Duodenal mucosa (tissue), 2 donors: ENCODE data around the gene PPP2R5D.
A peak's percentile ranks its signal among the peaks of the same experiment; 100 is the strongest.

Source experiments
- H3K27ac ChIP-seq: one replicate; pipeline ENCODE4 v1.7.0; 2013; ENCODE audit warnings: low read depth, low read length
- H3K27me3 ChIP-seq, 2 donors: one replicate each; pipeline ENCODE4 v1.7.0; 2013; ENCODE audit warnings: low read length in 2 of 2, control low read depth in 1 of 2; ENCODE audit not compliant: insufficient read depth in 2 of 2, control insufficient read depth in 1 of 2
- H3K36me3 ChIP-seq, 2 donors: one replicate each; pipeline ENCODE4 v1.7.0; 2013; ENCODE audit warnings: low read length in 2 of 2, control low read depth in 1 of 2; ENCODE audit not compliant: insufficient read depth in 2 of 2, control insufficient read depth in 1 of 2
- H3K4me1 ChIP-seq, 2 donors: one replicate each; pipeline ENCODE4 v1.7.0; 2013; ENCODE audit warnings: low read length in 2 of 2, control low read depth in 1 of 2; ENCODE audit not compliant: insufficient read depth in 2 of 2, control insufficient read depth in 1 of 2
- H3K4me3 ChIP-seq, 2 donors: one replicate each; pipeline ENCODE4 v1.7.0; 2013; ENCODE audit warnings: low read length in 2 of 2, low read depth in 1 of 2
- H3K9ac ChIP-seq, 2 donors: one replicate each; pipeline ENCODE4 v1.7.0; 2013; ENCODE audit warnings: low read length in 2 of 2, low read depth in 1 of 2
- H3K9me3 ChIP-seq, 2 donors: one replicate each; pipeline ENCODE4 v1.7.0; 2013; ENCODE audit warnings: low read length in 2 of 2, control low read depth in 1 of 2; ENCODE audit not compliant: control insufficient read depth in 1 of 2

Gene PPP2R5D

GRCh38 chr6:43020847-43021246 lies 36.5 kb downstream of the PPP2R5D start:
- Histone ChIP-seq H3K9ac (peak overlapping the region; percentile 40 to 51), H3K36me3 (peaks cover 34 to 45% of the 10 kb centered on the region in 2 donors), H3K27ac (no peak overlapping the region), H3K9me3 (no peaks in the 10 kb centered on the region), H3K27me3 (no peaks in the 10 kb centered on the region), H3K4me3 (peak overlapping the region; percentile 96 to 98), H3K4me1 (peaks cover 12 to 27% of the 10 kb centered on the region in 2 donors)

GRCh38 chr6:43021270-43022047 lies 37.1 kb downstream of the PPP2R5D start, which contains the start of gene RRP36:
Gene RRP36 (plus strand): TSS chr6:43021623. CDS start chr6:43021655, 32 bp downstream.
- H3K9me3 ChIP-seq: no peaks in the 10 kb centered on the region
- peak within 1 kb of the TSS; percentile 68 to 86 for H3K9ac ChIP-seq
- peak within 1 kb of the TSS; percentile 73 for H3K27ac ChIP-seq
- no peaks in the 10 kb centered on the region for H3K27me3 ChIP-seq
- H3K4me3 ChIP-seq: peak within 1 kb of the TSS; percentile 96 to 98
- H3K4me1 ChIP-seq: peaks cover 10 to 21% of the 10 kb centered on the region in 2 donors
- H3K36me3 ChIP-seq: peaks cover 36 to 52% of the 10 kb centered on the region in 2 donors

- Histone ChIP-seq H3K27ac (no peak overlapping the region), H3K4me3 (no peak overlapping the region), H3K9me3 (no peaks in the 10 kb centered on the region), H3K27me3 (no peaks in the 10 kb centered on the region), H3K36me3 (peaks cover 30 to 57% of the 10 kb centered on the region in 2 donors), H3K9ac (no peak overlapping the region), H3K4me1 (peaks cover 6 to 17% of the 10 kb centered on the region in 2 donors)
Measured at GRCh38 chr6:43024436-43024835, 40.1 kb downstream of the PPP2R5D start.

- peaks cover 32 to 60% of the 10 kb centered on the region in 2 donors for H3K36me3 ChIP-seq
- H3K27ac ChIP-seq: no peak overlapping the region
- H3K4me3 ChIP-seq: no peak overlapping the region
Measured at GRCh38 chr6:43026365-43026764, 42.0 kb downstream of the PPP2R5D start.

GRCh38 chr6:43029120-43029519 lies 44.8 kb downstream of the PPP2R5D start:
- H3K36me3 ChIP-seq: peaks cover 33 to 71% of the 10 kb centered on the region in 2 donors
- no peaks in the 10 kb centered on the region for H3K9me3 ChIP-seq
- H3K4me3 ChIP-seq: no peak overlapping the region
- no peak overlapping the region for H3K27ac ChIP-seq
- H3K27me3 ChIP-seq: no peaks in the 10 kb centered on the region
- no peaks in the 10 kb centered on the region for H3K4me1 ChIP-seq
- no peak overlapping the region for H3K9ac ChIP-seq

More at GRCh38 chr6:43026365-43026764, 42.0 kb downstream of the PPP2R5D start:
- H3K9me3 ChIP-seq: no peaks in the 10 kb centered on the region
- H3K27me3 ChIP-seq: no peaks in the 10 kb centered on the region
- H3K9ac ChIP-seq: no peak overlapping the region
- H3K4me1 ChIP-seq: peaks cover 0 to 9% of the 10 kb centered on the region in 2 donors

- Histone ChIP-seq H3K4me1 (no peaks in the 10 kb centered on the region), H3K27ac (no peak overlapping the region), H3K27me3 (no peaks in the 10 kb centered on the region), H3K9me3 (no peaks in the 10 kb centered on the region), H3K4me3 (no peak overlapping the region), H3K36me3 (peaks cover 34 to 64% of the 10 kb centered on the region in 2 donors), H3K9ac (no peak overlapping the region)
Measured at GRCh38 chr6:43032326-43032725, 48.0 kb downstream of the PPP2R5D start.

GRCh38 chr6:43033496-43034189 lies 49.3 kb downstream of the PPP2R5D start:
- Histone ChIP-seq H3K27me3 (no peaks in the 10 kb centered on the region), H3K27ac (no peak overlapping the region), H3K4me1 (no peaks in the 10 kb centered on the region), H3K9me3 (no peaks in the 10 kb centered on the region), H3K4me3 (no peak overlapping the region), H3K9ac (no peak overlapping the region), H3K36me3 (peaks cover 39 to 64% of the 10 kb centered on the region in 2 donors)

GRCh38 chr6:43034190-43034525 lies 49.8 kb downstream of the PPP2R5D start:
- Histone ChIP-seq H3K27me3 (no peaks in the 10 kb centered on the region), H3K9me3 (no peaks in the 10 kb centered on the region), H3K9ac (no peak overlapping the region), H3K4me3 (no peak overlapping the region), H3K27ac (no peak overlapping the region), H3K4me1 (no peaks in the 10 kb centered on the region), H3K36me3 (peaks cover 39 to 64% of the 10 kb centered on the region in 2 donors)

GRCh38 chr6:43035495-43036194 lies 51.3 kb downstream of the PPP2R5D start:
- H3K27ac ChIP-seq: no peak overlapping the region
- no peaks in the 10 kb centered on the region for H3K4me1 ChIP-seq
- no peak overlapping the region for H3K4me3 ChIP-seq
- H3K27me3 ChIP-seq: no peaks in the 10 kb centered on the region
- peaks cover 36 to 65% of the 10 kb centered on the region in 2 donors for H3K36me3 ChIP-seq
- H3K9me3 ChIP-seq: no peaks in the 10 kb centered on the region
- no peak overlapping the region for H3K9ac ChIP-seq

- H3K9ac ChIP-seq: no peak overlapping the region
- H3K4me3 ChIP-seq: no peak overlapping the region
- H3K27me3 ChIP-seq: no peaks in the 10 kb centered on the region
- H3K9me3 ChIP-seq: no peaks in the 10 kb centered on the region
- H3K36me3 ChIP-seq: peaks cover 40 to 67% of the 10 kb centered on the region in 2 donors
- no peaks in the 10 kb centered on the region for H3K4me1 ChIP-seq
- H3K27ac ChIP-seq: no peak overlapping the region
Measured at GRCh38 chr6:43036712-43037111, 52.3 kb downstream of the PPP2R5D start.
